Activated CD4-positive, alpha-beta T cell treated with anti-CD3 and anti-CD28 coated beads, Interleukin-2, amount 50 U/mL, for 16 hours (primary cell): ENCODE measurements around the gene PICK1.

Source experiments
- DNase-seq: peaks from one replicate; pipeline ENCODE4 v3.0.0-alpha.2; 2020

PICK1 gene

DNA sequence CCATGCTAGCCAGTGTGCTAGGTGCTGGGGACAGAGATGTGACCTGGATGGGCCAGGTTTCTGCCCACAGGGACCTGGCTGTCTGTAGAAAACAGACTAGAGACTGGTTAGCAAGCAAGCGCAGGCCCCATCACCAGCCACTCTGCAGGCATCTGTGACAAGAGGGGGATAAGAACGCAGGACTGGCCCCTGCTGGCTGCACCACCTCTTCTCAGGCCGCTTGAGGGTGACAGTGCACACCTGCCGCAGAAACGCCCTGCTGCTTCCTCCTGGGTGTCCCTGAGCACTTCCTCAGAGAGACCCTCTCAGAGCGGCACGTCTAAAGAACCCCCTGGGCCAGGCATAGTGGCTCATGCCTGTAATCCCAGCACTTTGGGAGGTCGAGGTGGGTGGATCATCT, 5.9 kb upstream of the PICK1 start:
- DNase-seq, result no peak

DNA sequence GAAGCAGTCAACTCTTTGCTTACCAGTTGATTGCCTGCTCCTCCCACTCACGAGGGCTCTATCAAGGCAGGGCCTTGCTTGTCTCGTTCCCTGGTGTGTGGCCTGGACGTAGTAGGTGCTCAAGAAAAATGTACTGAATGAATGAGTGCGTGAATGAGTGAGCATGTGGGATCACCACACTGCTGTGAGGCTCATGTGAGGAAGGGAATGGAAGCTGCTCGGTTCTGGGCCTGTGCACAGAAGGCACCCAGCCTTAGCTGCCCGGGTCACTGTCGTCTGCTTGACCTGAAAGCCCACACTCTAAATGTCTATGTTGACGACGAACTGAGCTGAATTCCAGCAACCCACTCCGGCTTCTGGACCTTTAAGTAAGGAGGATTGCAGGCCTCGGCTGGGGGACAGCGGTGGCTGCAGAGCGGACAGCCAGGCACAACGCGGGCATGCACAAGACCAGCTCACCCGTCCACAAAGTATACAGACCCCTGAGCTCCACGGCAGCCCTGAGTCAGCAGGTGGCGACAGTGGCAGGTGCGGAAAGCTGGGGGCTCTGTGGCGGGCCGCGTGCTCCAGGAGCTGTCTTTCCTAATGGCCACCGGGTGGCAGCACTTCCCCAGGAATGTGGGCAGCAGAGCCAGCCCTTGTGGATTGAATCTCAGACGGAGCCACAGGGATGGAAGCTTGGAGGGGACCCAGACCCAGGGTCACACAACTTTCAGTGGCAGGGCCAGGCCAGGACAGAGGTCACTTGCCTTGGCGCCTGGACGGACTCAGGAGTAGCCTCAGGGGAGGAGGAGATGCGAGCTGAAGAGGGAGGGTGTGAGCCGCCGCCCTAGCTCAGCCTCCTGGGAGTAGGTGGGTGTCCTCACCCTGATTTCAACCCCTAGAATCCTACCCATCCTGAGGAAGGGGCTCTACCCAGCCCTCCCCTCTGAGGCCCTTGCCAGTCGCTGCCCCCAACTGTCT, 5.0 kb upstream of the PICK1 start:
- peak; percentile 78 for DNase-seq

DNA sequence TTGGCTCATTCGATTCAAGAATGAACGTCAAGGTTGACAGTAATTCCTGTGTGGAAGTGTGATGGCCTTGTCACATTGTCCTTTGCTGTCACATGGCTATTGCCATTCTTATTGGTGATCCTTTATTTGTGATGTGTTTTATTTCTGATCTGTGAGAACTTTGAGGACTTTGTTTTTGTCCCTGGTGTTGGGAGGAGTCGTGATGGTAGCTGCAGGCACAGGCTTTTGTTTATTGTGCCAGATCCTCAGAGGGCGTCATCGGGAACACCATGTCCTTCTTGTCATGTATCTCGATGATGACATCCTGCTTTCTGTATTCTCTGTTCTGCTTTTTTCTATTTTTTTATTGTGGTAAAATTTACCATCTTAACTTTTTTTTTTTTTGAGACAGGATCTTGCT, 5.6 kb downstream of the PICK1 start:
- DNase-seq, result no peak

DNA sequence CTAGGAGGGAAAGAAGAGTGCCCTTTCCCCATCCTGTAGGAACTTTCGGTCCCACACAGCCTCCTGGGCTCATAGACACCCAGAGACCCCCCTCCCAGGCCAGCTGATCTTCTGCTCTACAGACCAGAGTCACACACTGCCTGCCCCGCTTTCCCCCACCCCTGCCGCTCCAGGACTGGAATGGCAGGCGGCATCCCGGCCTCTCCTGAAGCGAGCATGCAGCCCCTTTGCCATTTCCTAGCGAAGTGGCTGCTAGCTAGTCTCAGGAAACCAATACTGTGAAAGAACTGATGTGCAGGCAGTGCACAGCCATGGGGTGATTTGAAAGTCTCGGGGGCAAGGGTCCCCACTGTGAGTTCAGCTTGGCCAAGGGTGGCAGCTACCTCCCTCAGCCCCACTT, 8.3 kb downstream of the PICK1 start:
- DNase-seq, result no peak

DNA sequence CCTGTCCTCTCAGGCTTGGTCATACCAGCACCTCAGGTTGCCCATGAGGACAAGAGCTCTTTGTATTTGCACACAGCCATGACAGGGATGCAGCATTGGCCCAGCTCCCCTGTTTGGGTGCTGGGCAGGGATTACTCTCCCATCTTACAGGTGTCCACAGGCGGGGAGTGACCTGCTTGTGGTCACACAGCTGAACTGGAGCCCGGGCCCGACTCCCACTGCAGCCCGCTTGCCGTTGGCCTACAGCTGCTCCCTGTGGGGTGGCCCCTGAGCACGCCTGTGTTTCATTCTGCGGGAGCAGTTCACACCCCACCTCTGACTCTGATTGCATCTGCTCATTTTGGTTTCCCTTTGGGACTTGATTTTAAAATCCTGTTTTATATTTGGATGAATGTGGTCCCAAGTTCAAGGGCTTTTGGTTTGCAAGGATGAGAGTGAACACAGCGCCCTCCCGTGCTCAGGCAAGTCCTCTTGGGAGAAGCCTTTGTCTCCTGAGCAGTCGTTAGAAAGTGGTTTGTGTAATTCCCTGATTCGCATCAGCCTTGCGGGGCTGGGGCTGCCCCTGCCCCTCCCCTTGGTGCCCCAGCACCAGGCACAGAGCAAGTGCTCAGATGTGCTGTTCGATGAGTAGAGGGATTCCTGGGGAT, 9.3 kb downstream of the PICK1 start:
- no peak for DNase-seq

DNA sequence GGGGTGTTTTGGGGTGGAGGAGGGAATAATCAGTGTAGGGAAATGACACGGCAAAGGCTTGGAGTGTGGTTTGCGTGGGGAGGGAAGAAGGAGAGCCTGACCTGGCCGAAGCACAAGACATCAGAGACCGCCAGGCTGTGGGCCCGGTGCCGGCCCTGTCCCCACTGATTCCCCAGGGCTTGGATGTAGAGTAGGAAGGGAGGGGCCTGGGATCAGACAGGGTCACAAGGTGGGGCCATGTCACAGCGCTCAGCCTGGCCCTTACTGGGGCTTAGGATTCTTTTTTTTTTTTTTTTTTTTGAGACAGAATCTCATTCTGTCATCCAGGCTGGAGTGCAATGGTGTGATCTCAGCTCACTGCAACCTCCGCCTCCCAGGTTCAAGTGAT, 9.8 kb downstream of the PICK1 start:
- no peak for DNase-seq

DNA sequence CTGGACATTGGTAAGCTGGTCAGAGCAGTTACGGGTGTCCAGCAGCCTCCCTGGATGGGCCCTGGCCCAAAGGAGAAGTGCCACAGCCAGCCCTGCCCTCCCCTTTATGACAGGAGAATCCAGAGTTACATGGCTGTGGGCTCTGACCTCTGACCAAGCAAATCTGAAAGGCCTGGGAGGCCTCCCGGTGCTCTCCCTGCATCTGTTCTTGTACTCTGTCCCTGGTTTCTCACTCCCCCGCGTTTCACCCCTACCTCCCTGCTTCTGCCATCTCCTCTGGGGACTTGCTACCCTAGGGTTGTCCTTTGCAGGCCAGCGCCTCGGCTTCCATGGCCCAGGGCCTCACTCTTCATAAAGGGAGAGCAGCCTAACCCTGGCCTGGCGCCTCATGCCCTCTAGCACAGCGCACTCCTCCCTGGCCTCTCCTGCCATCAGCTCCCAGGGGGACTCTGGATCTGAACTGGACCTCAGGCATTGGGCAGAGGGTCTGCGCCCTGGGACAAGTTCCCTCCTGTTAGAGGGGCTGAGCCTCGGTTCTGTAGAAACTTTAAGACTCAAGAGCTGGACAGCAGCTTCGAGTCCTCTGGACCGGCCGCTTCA, 10.7 kb downstream of the PICK1 start:
- DNase-seq, result no peak

DNA sequence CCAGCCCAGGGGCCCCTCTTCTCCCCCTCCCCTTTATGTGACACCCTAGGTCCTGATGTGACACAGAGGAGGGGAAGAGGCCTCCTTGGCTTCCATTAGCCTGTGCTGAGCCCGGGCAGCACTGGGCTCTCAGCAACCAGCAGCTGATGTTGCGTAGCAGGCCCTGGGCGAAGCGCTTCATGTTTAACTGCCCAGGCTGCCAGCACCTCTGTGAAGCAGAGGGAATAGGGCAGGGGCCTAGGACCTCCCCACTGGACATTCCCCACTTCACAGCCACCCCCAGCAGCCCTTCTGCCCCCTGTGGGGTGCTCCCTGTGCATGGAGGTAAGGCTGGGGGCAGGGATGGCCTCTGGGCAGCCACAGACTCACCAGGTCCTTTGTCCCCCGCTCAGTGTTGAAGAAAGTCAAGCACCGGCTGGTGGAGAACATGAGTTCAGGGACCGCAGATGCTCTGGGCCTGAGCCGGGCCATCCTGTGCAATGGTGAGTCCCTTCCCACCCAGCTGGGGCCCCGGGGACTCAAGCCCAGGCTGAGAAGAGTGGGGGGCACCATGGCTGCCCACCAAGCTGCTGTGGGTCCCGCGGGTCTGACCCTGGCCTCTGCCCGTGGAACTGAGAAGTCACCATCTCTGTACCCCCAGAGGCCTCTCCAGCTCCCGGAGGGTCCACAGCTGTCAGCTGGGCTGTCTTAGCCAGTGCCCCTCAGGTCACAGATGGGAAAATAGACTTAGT, 11.6 kb downstream of the PICK1 start:
- DNase-seq, result no peak

DNA sequence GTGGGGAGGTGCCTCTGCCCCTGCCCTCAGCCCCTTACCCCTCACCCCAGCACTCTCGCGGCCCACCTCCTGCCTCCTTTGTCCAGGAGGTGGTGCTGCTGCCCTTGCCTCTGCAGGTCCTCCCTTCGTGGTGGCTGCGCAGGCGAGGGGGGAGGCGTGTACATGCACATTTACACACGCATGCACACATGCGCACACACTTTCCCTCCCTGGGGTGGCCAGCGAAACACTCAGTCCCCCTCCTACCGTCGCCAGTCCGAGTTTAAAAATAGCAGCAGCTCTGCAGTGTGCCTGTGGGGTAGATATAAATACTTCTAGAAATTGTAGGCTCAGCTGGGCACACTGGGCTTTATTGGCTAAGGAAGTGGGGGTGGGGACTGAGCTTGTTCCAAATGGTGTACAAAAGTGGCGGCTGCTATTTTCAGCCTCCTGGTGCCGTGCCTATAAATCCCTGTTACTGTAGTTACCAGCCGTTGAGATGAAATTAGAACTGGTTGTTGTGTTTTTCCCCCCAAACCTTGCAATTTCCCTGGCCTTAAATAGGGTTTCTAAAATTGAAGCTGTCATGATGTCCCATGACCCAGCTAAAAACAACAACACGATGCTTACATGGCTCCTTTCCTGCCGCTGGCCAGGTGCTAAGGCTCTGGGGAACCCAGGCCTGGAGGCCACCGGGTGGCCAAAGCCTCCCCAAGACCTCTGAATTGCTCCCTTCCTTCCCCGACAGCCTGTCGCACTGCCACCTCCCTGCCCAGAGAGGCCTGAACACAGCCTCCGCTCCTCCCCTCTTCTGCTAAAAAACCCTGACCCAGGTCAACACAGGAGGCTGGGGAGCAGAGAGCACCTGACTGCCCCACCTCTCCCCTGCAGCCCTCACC, 12.4 kb downstream of the PICK1 start:
- DNase-seq, result no peak

DNA sequence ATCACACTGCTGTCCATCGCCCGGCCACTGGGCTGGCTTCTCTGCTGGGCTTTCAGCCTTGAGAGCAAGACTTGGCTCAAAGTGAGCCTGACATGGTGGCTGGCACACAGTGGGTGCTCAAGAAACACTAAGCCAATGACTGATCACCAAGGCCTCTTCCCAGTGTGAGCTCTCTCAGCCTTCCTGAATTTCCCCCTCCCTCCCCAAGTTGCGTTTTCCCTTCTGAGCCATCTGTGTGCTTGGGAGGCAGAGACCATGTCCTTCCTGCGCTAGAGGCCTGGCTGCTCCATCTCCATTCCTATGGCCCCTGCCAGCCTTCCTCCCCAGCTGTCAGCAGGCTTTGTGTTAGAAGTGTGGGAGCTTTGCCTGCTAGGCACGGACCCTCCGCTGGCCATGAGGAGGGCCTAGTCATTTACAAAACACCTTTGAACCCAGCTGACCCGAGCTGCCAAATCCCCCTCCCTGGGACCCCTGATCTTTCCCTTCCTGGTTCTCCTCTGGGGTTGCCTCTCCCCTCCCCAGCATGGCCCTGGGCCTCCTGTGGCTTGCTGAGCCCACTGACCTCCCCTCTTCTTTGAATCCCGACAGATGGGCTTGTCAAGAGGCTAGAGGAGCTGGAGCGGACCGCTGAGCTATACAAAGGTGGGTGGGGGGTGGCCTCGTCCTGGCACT, 13.2 kb downstream of the PICK1 start:
- DNase-seq, result no peak

DNA sequence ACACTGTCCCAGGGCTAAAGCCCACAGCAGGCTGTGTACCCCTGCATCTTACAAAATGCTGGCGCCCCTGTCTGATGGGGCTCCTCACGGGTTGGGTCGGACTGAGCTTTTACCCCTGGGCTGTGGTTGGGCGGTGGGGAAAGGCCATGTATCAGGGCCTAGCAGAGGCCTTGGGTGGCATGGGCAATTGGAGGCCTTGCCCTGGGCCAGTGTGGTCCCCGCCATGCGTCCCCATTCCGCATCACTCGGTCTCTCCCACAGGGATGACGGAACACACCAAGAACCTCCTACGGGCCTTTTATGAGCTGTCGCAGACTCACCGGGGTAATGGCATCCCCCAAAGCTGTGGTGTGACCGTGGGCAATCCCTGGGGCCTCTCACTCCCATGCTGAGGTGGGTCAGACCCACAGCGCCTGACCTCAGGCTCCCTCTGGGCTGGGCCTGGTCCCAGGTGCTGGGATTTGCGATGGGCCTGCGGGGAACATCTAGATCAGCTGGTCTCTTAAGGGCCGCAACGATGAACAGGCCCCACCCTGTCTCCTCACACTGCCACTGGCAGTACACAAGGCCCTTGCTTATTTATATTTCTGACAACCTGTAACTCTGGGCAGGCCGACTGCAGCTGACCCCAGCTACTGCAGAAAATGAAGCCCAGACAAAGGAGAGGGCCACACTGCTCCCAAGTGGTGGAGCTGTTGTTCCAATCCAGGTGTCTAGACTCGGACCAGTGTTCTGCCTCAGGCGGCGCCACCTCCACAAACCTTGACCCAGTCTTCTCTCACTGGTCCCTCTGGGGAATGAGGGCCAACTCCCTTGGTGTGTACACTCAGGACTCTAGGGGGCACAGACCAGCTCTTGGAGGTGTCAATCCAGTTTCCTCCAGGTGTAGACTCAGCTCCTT, 14.5 kb downstream of the PICK1 start:
- DNase-seq, result no peak

DNA sequence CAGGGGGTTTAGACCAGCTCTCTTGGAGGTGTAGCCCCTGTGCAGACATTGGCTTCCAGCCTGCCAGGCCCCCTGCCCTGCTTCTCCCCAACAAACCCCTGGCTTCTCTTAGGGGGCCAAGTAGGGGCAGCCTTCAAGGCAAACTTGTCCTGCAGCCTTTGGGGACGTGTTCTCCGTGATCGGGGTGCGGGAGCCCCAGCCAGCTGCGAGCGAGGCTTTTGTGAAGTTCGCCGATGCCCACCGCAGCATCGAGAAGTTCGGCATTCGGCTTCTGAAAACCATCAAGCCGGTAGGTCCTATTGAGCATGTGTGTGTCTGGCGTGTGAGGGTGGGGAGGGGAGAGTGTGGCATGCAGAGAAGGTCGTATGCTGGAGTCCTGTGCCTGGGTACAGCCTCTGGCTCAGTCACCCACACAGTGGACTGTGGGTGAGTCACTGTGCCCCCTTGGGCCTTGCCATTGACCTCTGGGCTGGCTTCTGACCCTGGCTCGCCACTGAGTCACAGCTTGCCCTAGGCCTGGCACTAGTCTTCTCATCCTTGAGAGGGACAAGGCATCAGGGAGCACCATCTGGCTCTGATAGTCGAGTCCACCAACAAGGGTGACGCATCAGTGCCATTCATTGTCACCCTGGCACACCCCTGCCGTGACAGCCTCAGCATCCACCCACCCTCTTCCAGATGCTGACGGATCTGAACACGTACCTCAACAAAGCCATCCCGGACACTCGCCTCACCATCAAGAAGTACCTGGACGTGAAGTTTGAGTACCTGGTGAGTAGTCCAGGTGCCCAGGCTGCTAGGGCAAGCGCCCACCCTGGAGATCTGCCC, 15.3 kb downstream of the PICK1 start:
- DNase-seq, result no peak

DNA sequence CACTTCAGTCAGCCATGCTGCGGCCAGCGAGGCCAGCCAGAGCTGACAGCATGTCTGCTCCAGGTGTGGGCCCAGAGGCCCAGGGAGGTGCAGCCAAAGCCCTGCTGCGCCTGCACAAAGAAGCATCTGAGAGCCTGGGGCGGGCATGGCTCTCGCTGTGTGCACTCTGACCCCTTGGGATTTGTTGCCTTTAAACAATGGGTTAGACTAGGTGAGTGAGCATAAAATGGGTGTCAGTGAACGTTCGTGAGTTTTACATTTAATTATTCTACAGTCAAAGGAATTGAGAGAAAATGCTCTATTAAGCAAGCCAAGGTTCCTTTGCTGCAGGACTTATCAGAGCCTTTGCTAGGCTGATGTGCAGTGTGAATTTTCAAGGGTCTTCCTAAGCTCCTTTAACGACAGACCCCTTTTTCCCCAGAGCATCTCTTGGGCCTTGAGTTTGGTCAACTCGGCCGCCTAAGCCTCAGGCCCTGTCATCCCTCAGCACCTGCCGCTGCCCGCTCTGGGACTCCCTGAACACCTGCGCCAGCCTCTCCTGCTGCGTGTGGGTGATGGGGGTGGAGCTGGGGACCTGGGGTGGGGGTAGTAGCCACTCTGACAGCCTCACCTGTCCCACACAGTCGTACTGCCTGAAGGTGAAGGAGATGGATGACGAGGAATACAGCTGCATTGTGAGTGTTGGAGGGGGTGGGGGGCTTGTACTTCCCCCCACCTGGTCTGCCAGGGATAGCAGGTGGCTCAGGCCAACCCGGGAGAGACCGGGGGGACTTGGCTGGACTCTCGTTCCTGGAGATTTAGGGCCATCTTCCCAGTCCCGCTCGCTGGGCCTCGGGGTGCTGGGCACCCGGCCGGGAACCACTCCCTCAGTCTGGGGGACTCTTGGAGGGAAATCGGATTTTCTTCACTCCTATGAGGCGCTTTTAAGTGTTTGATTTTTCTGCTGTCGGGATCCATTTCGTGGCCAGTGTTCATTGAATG, 16.2 kb downstream of the PICK1 start:
- DNase-seq, result no peak

DNA sequence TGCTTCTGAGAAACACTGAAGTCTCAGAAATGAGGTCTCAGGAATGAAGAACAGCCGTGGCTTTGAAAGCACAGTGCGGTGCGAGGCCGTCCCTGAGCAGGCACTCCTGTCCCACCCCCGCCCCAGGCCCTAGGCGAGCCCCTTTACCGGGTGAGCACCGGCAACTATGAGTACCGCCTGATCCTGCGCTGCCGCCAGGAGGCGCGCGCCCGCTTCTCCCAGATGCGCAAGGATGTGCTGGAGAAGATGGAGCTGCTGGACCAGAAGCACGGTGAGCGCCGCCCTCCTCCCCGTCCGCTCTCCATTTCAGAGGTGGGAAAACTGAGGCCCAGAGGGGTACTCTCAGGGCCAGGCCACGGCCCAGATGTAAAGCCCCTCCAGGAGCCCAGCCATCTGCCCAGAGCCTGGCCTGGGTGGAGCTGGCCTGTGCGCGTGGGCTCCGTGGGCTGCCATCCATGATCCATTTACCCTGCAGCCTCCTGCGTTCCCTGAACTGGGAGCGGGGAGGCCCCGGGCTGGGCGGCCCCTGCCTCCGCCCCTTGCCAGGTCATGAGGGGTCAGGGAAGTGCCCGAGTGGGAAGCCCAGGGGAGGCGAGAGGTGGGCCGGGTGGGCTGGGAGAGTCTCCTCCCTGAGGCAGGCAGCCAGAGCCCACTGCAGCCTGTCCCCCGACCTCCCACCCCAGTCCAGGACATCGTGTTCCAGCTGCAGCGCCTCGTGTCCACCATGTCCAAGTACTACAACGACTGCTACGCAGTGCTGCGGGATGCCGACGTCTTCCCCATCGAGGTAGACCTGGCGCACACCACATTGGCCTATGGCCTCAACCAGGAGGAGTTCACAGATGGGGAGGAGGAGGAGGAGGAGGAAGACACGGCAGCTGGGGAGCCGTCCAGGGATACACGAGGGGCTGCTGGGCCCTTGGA, 17.2 kb downstream of the PICK1 start:
- no peak for DNase-seq

DNA sequence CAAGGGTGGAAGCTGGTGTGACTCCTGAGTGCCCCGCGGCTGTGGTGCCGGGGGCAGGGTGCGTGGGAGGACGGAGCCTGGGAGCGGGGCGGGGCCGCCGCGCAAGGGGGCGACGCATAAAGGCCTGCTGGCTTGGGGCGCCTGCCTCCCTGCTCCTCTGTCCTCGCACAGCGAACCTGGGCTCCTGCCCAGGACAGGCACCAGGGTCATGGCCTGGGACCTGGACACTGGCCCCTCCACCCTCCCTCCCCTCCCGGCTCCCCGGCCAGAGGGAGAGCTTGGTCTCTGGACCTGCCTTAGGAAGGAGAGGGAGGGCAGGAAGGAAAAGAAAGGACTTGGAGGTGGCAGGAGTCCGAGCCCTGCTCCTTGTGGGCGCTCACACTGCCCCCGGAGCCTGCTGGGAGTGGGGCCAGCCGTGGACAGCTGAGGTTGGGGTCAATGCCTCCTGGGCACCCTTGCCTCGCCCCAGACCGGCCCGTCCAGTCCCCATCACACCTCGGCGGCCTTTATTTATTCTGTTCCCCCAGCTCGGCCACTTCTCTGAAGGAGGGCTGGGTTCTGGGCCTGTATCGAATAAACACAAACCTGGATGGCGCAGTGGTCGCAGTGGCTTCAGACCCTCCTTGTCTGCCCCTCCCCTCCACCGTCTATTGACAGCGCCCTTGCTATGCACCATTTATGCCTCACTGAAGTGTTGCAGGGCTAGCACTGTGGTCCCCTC, 18.1 kb downstream of the PICK1 start:
- no peak for DNase-seq

DNA sequence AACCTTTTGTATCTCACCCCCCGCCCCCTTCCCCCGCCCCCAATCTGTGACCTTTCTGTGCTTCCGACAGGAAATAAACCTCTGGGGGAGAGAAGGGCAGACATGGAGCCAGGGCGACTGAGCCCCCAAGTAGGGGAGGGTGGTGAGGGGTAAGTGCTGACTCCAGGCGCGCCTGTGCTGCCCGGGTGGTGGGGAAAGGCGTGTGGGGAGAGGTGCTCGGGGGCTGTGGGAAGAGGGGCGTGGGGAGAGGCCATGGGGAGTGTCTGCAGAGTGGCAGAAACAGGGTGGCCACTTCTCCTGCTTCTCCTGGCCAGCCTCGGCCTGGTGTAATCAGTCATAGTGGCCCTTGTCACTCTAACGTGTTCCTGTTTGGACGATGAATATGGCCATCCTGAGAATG, 18.8 kb downstream of the PICK1 start:
- DNase-seq, result no peak

DNA sequence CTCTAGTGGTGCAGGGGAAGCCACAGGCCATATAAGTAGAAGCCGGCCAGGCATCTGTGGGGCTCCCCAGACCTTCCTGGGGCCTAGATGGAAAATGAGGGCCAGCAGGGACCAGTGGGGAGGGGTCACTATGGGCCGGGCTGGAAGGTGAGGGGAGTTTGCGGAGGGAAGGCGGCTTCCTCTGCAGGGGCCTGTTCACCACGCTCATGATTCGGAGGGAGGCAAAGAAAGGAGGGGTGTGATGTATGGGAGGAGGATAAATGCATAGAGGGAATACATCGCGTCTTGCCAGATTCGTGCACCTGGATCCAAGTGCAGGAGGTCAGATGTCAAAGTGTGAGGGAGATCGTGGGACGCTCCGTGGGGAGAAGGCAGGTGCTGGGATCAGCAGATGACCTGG, 19.9 kb downstream of the PICK1 start:
- no peak for DNase-seq
